Peyer's patch (tissue), 4 donors: ENCODE measurements around the gene IGF1.

Experiments
- CTCF ChIP-seq, 6 experiments: fragments of 450-650 bp in 4 of 6; fragments of 200-600 bp in 2 of 6; sonication (generic) in 1 of 6; IDR thresholded peaks; one replicate each; pipeline ENCODE4 v1.5.1; 2017 to 2019; ENCODE audit warnings: antibody characterized with exemption in 6 of 6, mild to moderate bottlenecking in 3 of 6, moderate library complexity in 1 of 6
- POLR2A ChIP-seq, 2 donors: fragments of 450-650 bp; IDR thresholded peaks; one replicate each; pipeline ENCODE4 v1.5.1; 2017; ENCODE audit warnings: antibody characterized with exemption in 2 of 2, mild to moderate bottlenecking in 2 of 2, moderate library complexity in 2 of 2

- no peak for TF ChIP-seq CTCF (IDR thresholded peaks at IDR 0.05)
- no peak for TF ChIP-seq POLR2A (IDR thresholded peaks at IDR 0.05)
Measured at GRCh38 chr12:102522768-102523167, 42.4 kb upstream of the IGF1 start.
